RWPE2 (cell line): Measurements from ENCODE around the gene ZHX3.

Experiments used
- ATAC-seq: fragments of 200-7000 bp; cut with Tn5 transposase; 3 replicates; pipeline ENCODE4 v1.9.1; 2021; ENCODE audit warnings: low read depth
- DNase-seq: peaks from one replicate; pipeline ENCODE4 v3.0.0-alpha.2; 2020; ENCODE audit warnings: low spot score
- H3K27ac ChIP-seq: fragments of 450-650 bp; 2 replicates; pipeline ENCODE4 v1.5.1; 2017; ENCODE audit warnings: mild to moderate bottlenecking; ENCODE audit not compliant: poor library complexity, severe bottlenecking
- H3K27me3 ChIP-seq: fragments of 250-450 bp; sonication (Bioruptor Pico); 2 replicates; pipeline ENCODE4 v1.5.1; 2021; ENCODE audit warnings: mild to moderate bottlenecking, moderate library complexity; ENCODE audit not compliant: insufficient read depth, poor library complexity, severe bottlenecking
- H3K36me3 ChIP-seq: fragments of 250-450 bp; sonication (Bioruptor Pico); 2 replicates; pipeline ENCODE4 v1.5.1; 2020; ENCODE audit warnings: low read depth, mild to moderate bottlenecking, moderate library complexity
- H3K4me1 ChIP-seq: fragments of 250-450 bp; sonication (Bioruptor Pico); 2 replicates; pipeline ENCODE4 v1.5.1; 2021; ENCODE audit warnings: mild to moderate bottlenecking, moderate library complexity; ENCODE audit not compliant: insufficient read depth, poor library complexity, severe bottlenecking
- H3K4me3 ChIP-seq: fragments of 250-450 bp; sonication (Bioruptor Pico); 2 replicates; pipeline ENCODE4 v1.5.1; 2021; ENCODE audit warnings: mild to moderate bottlenecking, moderate library complexity; ENCODE audit not compliant: severe bottlenecking
- H3K9me3 ChIP-seq: fragments of 250-450 bp; sonication (Bioruptor Pico); 2 replicates; pipeline ENCODE4 v1.5.1; 2021; ENCODE audit warnings: mild to moderate bottlenecking, moderate library complexity; ENCODE audit not compliant: severe bottlenecking
- TF ChIP-seq, protein P1 (sequence below): fragments of 450-650 bp; IDR thresholded peaks from one replicate; pipeline ENCODE4 v1.5.1; 2017; ENCODE audit warnings: mild to moderate bottlenecking, moderate library complexity; ENCODE audit not compliant: poor library complexity, severe bottlenecking

Gene ZHX3

DNA sequence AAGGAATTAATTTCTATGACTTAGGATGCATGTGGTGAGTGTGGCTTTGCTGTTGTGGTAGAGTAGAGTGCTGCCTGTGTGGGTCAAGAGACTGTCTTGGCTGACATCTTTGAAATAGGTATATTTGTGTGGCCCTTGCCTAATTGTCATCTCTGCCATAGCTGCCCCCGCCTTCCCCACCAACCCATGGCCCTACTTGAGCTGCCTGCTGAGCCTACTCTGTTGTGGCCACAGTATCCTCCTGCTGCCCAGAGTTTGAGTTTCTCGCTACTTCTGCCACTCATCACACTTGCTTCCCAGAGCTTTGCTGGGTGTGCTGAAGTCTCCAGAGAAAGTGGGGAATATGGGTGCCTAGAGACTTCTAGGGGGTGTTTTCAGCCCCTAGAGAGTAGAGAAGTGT, 172.2 kb downstream of the ZHX3 start:
- no peaks in the 10 kb centered on the region for H3K27me3 ChIP-seq
- TF ChIP-seq, protein P1, sequence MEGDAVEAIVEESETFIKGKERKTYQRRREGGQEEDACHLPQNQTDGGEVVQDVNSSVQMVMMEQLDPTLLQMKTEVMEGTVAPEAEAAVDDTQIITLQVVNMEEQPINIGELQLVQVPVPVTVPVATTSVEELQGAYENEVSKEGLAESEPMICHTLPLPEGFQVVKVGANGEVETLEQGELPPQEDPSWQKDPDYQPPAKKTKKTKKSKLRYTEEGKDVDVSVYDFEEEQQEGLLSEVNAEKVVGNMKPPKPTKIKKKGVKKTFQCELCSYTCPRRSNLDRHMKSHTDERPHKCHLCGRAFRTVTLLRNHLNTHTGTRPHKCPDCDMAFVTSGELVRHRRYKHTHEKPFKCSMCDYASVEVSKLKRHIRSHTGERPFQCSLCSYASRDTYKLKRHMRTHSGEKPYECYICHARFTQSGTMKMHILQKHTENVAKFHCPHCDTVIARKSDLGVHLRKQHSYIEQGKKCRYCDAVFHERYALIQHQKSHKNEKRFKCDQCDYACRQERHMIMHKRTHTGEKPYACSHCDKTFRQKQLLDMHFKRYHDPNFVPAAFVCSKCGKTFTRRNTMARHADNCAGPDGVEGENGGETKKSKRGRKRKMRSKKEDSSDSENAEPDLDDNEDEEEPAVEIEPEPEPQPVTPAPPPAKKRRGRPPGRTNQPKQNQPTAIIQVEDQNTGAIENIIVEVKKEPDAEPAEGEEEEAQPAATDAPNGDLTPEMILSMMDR, result no peak
- H3K9me3 ChIP-seq, result no peaks in the 10 kb centered on the region
- peaks cover 19% of the 10 kb centered on the region for H3K36me3 ChIP-seq
- H3K27ac ChIP-seq, result no peak overlapping the region
- no peak for DNase-seq
- H3K4me3 ChIP-seq, result no peak overlapping the region
- ATAC-seq, result no peak
- H3K4me1 ChIP-seq, result peaks cover 3% of the 10 kb centered on the region

DNA sequence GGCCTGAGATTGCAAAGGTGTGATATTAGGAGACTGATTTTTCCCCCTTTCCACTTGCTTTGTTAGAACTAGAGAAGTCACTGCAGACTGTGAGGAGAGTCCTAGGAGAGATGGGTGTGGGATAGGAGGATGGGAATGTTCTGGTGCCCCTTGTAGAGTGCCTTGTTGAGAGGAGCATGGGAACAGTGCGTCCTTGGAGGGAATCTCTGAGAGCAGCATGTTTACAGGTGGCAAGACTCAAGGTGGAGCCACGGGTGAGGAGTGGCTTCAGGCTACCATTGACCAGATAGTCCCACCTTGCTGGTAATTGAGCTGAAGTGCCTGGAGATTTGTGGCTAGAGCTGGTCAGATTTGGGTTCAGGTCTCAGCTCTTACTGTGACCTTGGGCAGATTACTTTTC, 174.2 kb downstream of the ZHX3 start:
- no peak overlapping the region for H3K4me3 ChIP-seq

DNA sequence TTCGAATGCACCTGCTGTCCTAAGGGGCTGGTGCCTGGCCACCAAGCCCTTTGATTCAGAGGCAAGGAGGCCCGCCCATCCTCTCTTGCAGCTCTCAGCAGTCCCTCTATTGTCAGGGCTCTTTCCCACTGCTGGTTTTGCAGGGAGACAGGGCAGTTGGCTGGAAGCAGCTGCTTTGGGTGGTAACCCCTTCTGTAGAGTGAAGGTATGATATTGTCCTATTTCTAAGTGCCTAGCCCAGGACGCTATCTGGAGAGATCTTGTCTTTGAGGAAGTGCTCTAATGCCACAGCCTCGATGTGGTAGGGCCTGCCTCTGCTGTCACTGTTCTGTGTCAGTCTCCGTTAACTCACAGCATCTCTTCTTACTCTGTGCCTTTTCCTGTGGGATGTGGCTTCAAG, 174.6 kb downstream of the ZHX3 start:
- no peaks in the 10 kb centered on the region for H3K27me3 ChIP-seq
- H3K27ac ChIP-seq, result no peak overlapping the region
- H3K4me3 ChIP-seq, result no peak overlapping the region
- no peaks in the 10 kb centered on the region for H3K9me3 ChIP-seq
- H3K36me3 ChIP-seq, result peaks cover 27% of the 10 kb centered on the region
- DNase-seq (no peak), ATAC-seq (no peak)
- H3K4me1 ChIP-seq, result peaks cover 9% of the 10 kb centered on the region
- TF ChIP-seq, protein P1, result no peak

More for the DNA sequence above, 174.2 kb downstream of the ZHX3 start:
- Histone ChIP-seq H3K4me1 (peaks cover 9% of the 10 kb centered on the region), H3K27ac (no peak overlapping the region), H3K36me3 (peaks cover 27% of the 10 kb centered on the region), H3K27me3 (no peaks in the 10 kb centered on the region), H3K9me3 (no peaks in the 10 kb centered on the region)
- ATAC-seq (no peak), DNase-seq (no peak)
- TF ChIP-seq, protein P1, result no peak

DNA sequence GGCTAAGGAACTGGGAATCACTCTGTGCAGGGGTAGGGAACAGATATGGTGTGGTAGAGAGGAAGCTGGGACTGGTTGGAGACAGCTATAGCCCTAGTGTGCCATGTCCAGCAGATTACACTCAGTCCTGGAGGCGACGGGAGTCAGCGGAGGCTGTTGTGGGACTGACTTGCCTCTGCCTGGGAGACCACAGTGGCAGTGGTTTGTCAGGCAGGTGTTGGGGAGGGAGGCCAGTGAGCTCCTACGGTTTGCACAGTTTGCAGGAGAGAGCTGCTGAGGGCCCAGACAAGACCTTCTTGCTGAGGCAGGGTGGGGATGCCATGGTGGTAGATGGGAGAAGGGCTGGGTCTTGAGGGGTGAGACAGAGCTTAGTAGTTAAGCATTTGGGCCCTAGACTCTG, 175.3 kb downstream of the ZHX3 start:
- TF ChIP-seq, protein P1, result no peak
- DNase-seq (no peak), ATAC-seq (no peak)
- H3K36me3 ChIP-seq, result peaks cover 27% of the 10 kb centered on the region
- H3K4me1 ChIP-seq, result peaks cover 9% of the 10 kb centered on the region
- no peaks in the 10 kb centered on the region for H3K9me3 ChIP-seq
- H3K27ac ChIP-seq, result no peak overlapping the region
- no peaks in the 10 kb centered on the region for H3K27me3 ChIP-seq
- H3K4me3 ChIP-seq, result no peak overlapping the region

DNA sequence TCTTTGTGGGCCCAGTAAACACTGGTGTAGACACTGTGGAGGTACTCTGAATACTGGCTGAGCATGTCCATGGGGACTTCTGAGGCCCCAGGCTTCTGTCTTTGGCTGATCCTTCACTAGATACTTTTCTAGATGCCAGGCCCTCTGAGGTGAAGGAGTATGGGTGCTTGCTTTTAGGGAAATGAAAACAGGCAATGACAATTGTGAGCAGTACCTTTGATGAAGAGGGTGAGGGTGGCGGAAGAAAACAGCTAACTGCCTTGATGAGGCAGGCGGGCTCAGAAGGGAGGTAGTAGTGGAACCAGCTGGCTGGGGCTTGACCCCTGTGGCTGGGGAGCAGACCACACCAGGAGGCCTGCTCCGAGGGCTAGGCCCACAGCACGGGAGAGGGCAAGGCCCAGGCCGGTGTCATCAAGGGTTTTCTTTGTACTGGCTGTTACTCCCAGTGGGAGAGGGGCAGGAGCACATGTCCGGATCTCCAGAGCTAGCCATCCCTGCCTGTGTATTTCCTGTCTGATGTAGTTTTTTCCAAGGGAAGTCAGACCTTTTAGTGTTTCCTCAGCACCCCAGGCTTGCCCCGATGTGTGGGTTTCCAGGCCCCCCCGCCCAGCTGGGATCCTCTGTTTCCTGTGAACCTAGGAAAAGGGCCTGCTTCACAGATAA, 176.2 kb downstream of the ZHX3 start:
- Histone ChIP-seq H3K4me3 (no peak overlapping the region), H3K27me3 (no peaks in the 10 kb centered on the region), H3K36me3 (peaks cover 27% of the 10 kb centered on the region), H3K9me3 (no peaks in the 10 kb centered on the region), H3K4me1 (peaks cover 9% of the 10 kb centered on the region), H3K27ac (no peak overlapping the region)
- ATAC-seq (no peak), DNase-seq (peak; percentile 80)
- TF ChIP-seq, protein P1, result no peak
